Spleen (tissue), 7 donors: ENCODE data around the gene FRMPD3.

Experiments
- POLR2A ChIP-seq, 3 donors: fragments of 450-650 bp; IDR thresholded peaks; one replicate each; pipeline ENCODE4 v1.5.1; 2017; ENCODE audit warnings: antibody characterized with exemption in 3 of 3, mild to moderate bottlenecking in 1 of 3
- TF ChIP-seq, protein P1 (sequence below), 11 experiments: fragments of 200-600 bp in 7 of 11; fragments of 450-650 bp in 4 of 11; sonication (generic) in 4 of 11; IDR thresholded peaks in 8 of 11; conservative IDR thresholded peaks in 3 of 11; 1 replicate in 7 of 11; 2 replicates in 4 of 11; pipeline versions ENCODE4 v1.4.0 to v1.8.0; 2016 to 2021; ENCODE audit warnings: antibody characterized with exemption in 11 of 11, inconsistent platforms in 4 of 11, mild to moderate bottlenecking in 1 of 11
- donor health status: DM: no; HTN: no; CAD: no; lungs with moderate emphysema.
- donor health status: DM: no; HTN: no; CAD: no.
- donor health status: DM: no; HTN: no; CAD: no.

DNA sequence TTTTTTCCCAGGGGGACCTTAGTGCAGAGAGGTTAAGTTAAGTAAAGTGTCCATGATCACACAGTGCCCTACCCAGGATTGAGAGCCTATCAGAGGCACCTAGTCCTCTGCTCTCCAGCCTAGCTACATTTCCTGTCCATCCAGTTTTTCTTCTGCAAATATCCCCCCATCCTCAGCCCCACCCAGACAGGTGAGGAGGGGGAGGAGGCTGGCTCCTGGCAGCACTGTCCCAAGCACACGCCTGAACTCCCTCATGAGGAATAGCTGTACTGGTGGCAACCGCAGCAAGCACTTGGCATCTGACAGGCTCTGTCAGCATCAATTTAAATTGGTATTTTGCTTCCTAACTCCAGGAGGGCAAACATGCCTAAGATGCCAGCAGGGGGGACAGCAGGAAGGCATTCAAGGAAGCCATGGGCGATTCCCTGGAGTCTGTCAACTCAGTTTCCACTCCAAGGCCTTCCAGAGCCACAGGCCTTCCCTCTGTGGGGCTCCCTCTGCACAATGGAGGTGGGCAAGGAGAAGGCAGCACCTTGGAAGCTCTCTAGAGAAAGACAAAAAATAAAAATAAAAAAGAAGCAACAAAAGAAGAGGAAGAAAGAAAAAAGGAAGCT, 6.4 kb upstream of the FRMPD3 start:
- TF ChIP-seq, protein P1, sequence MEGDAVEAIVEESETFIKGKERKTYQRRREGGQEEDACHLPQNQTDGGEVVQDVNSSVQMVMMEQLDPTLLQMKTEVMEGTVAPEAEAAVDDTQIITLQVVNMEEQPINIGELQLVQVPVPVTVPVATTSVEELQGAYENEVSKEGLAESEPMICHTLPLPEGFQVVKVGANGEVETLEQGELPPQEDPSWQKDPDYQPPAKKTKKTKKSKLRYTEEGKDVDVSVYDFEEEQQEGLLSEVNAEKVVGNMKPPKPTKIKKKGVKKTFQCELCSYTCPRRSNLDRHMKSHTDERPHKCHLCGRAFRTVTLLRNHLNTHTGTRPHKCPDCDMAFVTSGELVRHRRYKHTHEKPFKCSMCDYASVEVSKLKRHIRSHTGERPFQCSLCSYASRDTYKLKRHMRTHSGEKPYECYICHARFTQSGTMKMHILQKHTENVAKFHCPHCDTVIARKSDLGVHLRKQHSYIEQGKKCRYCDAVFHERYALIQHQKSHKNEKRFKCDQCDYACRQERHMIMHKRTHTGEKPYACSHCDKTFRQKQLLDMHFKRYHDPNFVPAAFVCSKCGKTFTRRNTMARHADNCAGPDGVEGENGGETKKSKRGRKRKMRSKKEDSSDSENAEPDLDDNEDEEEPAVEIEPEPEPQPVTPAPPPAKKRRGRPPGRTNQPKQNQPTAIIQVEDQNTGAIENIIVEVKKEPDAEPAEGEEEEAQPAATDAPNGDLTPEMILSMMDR (IDR thresholded peaks at IDR 0.05 in 8 of 11, conservative IDR thresholded peaks at IDR 0.05 in 3 of 11): no peak
- TF ChIP-seq POLR2A (IDR thresholded peaks at IDR 0.05): no peak
